GM12873 (cell line): ENCODE data around the gene BMPR1A.

Experiments used
- CTCF ChIP-seq: IDR thresholded peaks from 2 replicates; pipeline ENCODE4 v1.5.1; 2012; ENCODE audit warnings: low read depth, mild to moderate bottlenecking, moderate library complexity, low read length, control low read depth; ENCODE audit not compliant: insufficient read depth; ENCODE audit errors: missing control alignments

Gene BMPR1A

GRCh38 chr10:86858011-86858410 lies 101.6 kb downstream of the BMPR1A start:
- TF ChIP-seq CTCF: no peak

GRCh38 chr10:86861351-86861750 lies 104.9 kb downstream of the BMPR1A start:
- no peak for TF ChIP-seq CTCF

- no peak for TF ChIP-seq CTCF
Observed at GRCh38 chr10:86862373-86862772, 106.0 kb downstream of the BMPR1A start.

GRCh38 chr10:86862786-86863483 lies 106.5 kb downstream of the BMPR1A start:
- TF ChIP-seq CTCF: no peak

- TF ChIP-seq CTCF: no peak
Observed at GRCh38 chr10:86863484-86863842, 107.0 kb downstream of the BMPR1A start.

GRCh38 chr10:86867149-86867548 lies 110.7 kb downstream of the BMPR1A start:
- TF ChIP-seq CTCF: no peak

- no peak for TF ChIP-seq CTCF
Observed at GRCh38 chr10:86868353-86868752, 111.9 kb downstream of the BMPR1A start.

GRCh38 chr10:86870679-86871078 lies 114.3 kb downstream of the BMPR1A start:
- no peak for TF ChIP-seq CTCF
